Naive thymus-derived CD8-positive, alpha-beta T cell (primary cell): Measurements from ENCODE around the gene CFAP251. TPM values are rescaled to one million over a fixed set of nuclear protein-coding genes. Genes with fewer than 3 reads are reported as not detected.
"Not testable (repeated sequence)": the region's sequence is repeated elsewhere in the genome, so short reads cannot be mapped to it uniquely, and the experiment has no call there.

Experiments
- ATAC-seq, 2 donors: fragments of 150-1000 bp; cut with Tn5 transposase in 1 of 2; sonication (Bioruptor Pico), chemical (Tn5 transposase) in 1 of 2; 1 replicate in 1 of 2; 2 replicates in 1 of 2; pipeline ENCODE4 v1.10.0; 2021; ENCODE audit warnings: mild to moderate bottlenecking in 2 of 2, moderate library complexity in 2 of 2
- POLR2A ChIA-PET: fragments of 350-600 bp; sonication (Branson Sonifier 250); formaldehyde crosslinking; loops from one replicate; lab custom pipeline; 2021; ENCODE audit warnings: antibody characterized with exemption; lab: Charles Lee
- DNase-seq, 10 donors: peaks; one replicate each; pipeline versions ENCODE4 v3.0.0 to v3.0.0-alpha.2; 2020 to 2022
- H3K27ac Mint-ChIP-seq, 10 donors: one replicate each; pipeline ENCODE4 v1.8.0; 2020 to 2022; ENCODE audit warnings: mild to moderate bottlenecking in 10 of 10, mixed read lengths in 10 of 10, moderate library complexity in 4 of 10, inconsistent platforms in 1 of 10
- H3K27me3 Mint-ChIP-seq, 5 donors: one replicate each; pipeline ENCODE4 v1.8.0; 2021 to 2022; ENCODE audit warnings: mixed read lengths in 5 of 5
- H3K36me3 Mint-ChIP-seq, 3 donors: one replicate each; pipeline ENCODE4 v1.8.0; 2020 to 2022; ENCODE audit warnings: mixed read lengths in 3 of 3, mild to moderate bottlenecking in 2 of 3, inconsistent platforms in 1 of 3
- H3K4me1 Mint-ChIP-seq, 4 donors: one replicate each; pipeline ENCODE4 v1.8.0; 2021 to 2022; ENCODE audit warnings: mixed read lengths in 4 of 4
- H3K4me3 Mint-ChIP-seq, 10 donors: one replicate each; pipeline ENCODE4 v1.8.0; 2020 to 2022; ENCODE audit warnings: mild to moderate bottlenecking in 10 of 10, mixed read lengths in 10 of 10, moderate library complexity in 6 of 10, inconsistent platforms in 1 of 10
- H3K9me3 Mint-ChIP-seq, 9 donors: one replicate each; pipeline ENCODE4 v1.8.0; 2020 to 2022; ENCODE audit warnings: mixed read lengths in 9 of 9, mild to moderate bottlenecking in 3 of 9, inconsistent platforms in 1 of 9, moderate library complexity in 1 of 9
- polyA plus RNA-seq, 3 donors: library from polyadenylated mRNA; unstranded; fragments of 300-500 nt; fragmentation: Illumina TruSeq; gene quantifications; one replicate each; pipeline ENCODE4 v1.2.3, GENCODE V29; 2021
- total RNA-seq, 8 experiments: library from RNA in 2 of 8; stranded (reverse) in 2 of 8; gene quantifications; one replicate each; pipeline ENCODE4 v1.2.3 and lab custom pipeline; 2021 to 2026

CFAP251 gene
- total and polyA plus RNA-seq, 5 experiments from 2014 or later = 0.03 to 0.82 (median 0.28) TPM; not detected in 1

- H3K9me3 Mint-ChIP-seq, DNase-seq, H3K36me3 Mint-ChIP-seq, POLR2A ChIA-PET, H3K27ac Mint-ChIP-seq, H3K27me3 Mint-ChIP-seq, H3K4me3 Mint-ChIP-seq, ATAC-seq: not testable (repeated sequence)
- peaks cover 4 to 24% (median 7%) of the 10 kb centered on the region in 4 donors for H3K4me1 Mint-ChIP-seq
Observed at GRCh38 chr12:121988519-121988918, 70.1 kb downstream of the CFAP251 start.

GRCh38 chr12:121989276-121990113 lies 71.1 kb downstream of the CFAP251 start:
- Mint-ChIP-seq H3K36me3 (no peaks in the 10 kb centered on the region), H3K4me1 (peaks cover 4 to 16% (median 5%) of the 10 kb centered on the region in 4 donors), H3K9me3 (no peaks in the 10 kb centered on the region), H3K27ac (no peak overlapping the region), H3K4me3 (no peak overlapping the region), H3K27me3 (no peaks in the 10 kb centered on the region)
- ATAC-seq = no peak
- POLR2A ChIA-PET = interaction anchor here (0.6 kb wide), 1 partner anchor 16 kb away, joined by 5 read pairs; no protein-coding TSS in a partner anchor
- no peak for DNase-seq

GRCh38 chr12:121990114-121990647 lies 71.8 kb downstream of the CFAP251 start:
- POLR2A ChIA-PET = interaction anchor here (0.6 kb wide), 1 partner anchor 15 kb away, joined by 5 read pairs; no protein-coding TSS in a partner anchor
- ATAC-seq = no peak

GRCh38 chr12:121990692-121991603 lies 72.6 kb downstream of the CFAP251 start:
- Mint-ChIP-seq H3K4me1 (peaks cover 4 to 19% (median 5%) of the 10 kb centered on the region in 4 donors), H3K4me3 (no peak overlapping the region), H3K27ac (no peak overlapping the region), H3K9me3 (no peaks in the 10 kb centered on the region), H3K27me3 (no peaks in the 10 kb centered on the region), H3K36me3 (no peaks in the 10 kb centered on the region)
- POLR2A ChIA-PET = no interaction called here
- no peak for ATAC-seq
- DNase-seq = no peak

More at GRCh38 chr12:121990114-121990647, 71.8 kb downstream of the CFAP251 start:
- Mint-ChIP-seq H3K4me3 (no peak overlapping the region), H3K36me3 (no peaks in the 10 kb centered on the region), H3K27ac (no peak overlapping the region), H3K27me3 (no peaks in the 10 kb centered on the region), H3K4me1 (peaks cover 4 to 12% (median 5%) of the 10 kb centered on the region in 4 donors), H3K9me3 (no peaks in the 10 kb centered on the region)
- DNase-seq = no peak

GRCh38 chr12:121992059-121992879 lies 73.9 kb downstream of the CFAP251 start:
- Mint-ChIP-seq H3K27me3 (peaks cover 0 to 3% (median 0%) of the 10 kb centered on the region in 5 donors), H3K27ac (peak overlapping the region in 9 of 10 donors; percentile 61 to 88 (median 82)), H3K4me1 (peaks cover 4 to 31% (median 5%) of the 10 kb centered on the region in 4 donors), H3K36me3 (no peaks in the 10 kb centered on the region), H3K4me3 (peak overlapping the region in 7 of 10 donors; percentile 22 to 62 (median 34)), H3K9me3 (no peaks in the 10 kb centered on the region)
- ATAC-seq (peak; percentile 72 to 87), DNase-seq (peak in 5 of 10 donors; percentile 3 to 44 (median 37))
- POLR2A ChIA-PET = interaction anchor here (0.5 to 1.0 kb wide), 3 partner anchors 12 to 130 kb away, joined by 3 to 6 read pairs (median 5); partner anchors contain the start of gene BCL7A

- Mint-ChIP-seq H3K4me1 (peaks cover 4 to 29% (median 6%) of the 10 kb centered on the region in 4 donors), H3K4me3 (no peak overlapping the region), H3K27ac (no peak overlapping the region), H3K9me3 (peaks cover 0 to 9% (median 2%) of the 10 kb centered on the region in 9 donors), H3K36me3 (peaks cover 0 to 4% (median 0%) of the 10 kb centered on the region in 3 donors), H3K27me3 (peaks cover 0 to 3% (median 0%) of the 10 kb centered on the region in 5 donors)
- ATAC-seq (no peak), DNase-seq (no peak)
- POLR2A ChIA-PET = no interaction called here
Observed at GRCh38 chr12:121996050-121996944, 77.9 kb downstream of the CFAP251 start.

- peaks cover 0 to 4% (median 2%) of the 10 kb centered on the region in 3 donors for H3K36me3 Mint-ChIP-seq
- no peak overlapping the region for H3K4me3 Mint-ChIP-seq
- POLR2A ChIA-PET = interaction anchor here (0.7 kb wide), 2 partner anchors 28 to 121 kb away, joined by 3 to 5 read pairs; no protein-coding TSS in a partner anchor
- H3K27me3 Mint-ChIP-seq = peaks cover 0 to 3% (median 0%) of the 10 kb centered on the region in 5 donors
- no peak overlapping the region for H3K27ac Mint-ChIP-seq
- DNase-seq = no peak
- no peak for ATAC-seq
- peaks cover 2 to 29% (median 3%) of the 10 kb centered on the region in 4 donors for H3K4me1 Mint-ChIP-seq
- H3K9me3 Mint-ChIP-seq = peaks cover 0 to 9% (median 2%) of the 10 kb centered on the region in 9 donors
Observed at GRCh38 chr12:121996945-121997612, 78.7 kb downstream of the CFAP251 start.

- ATAC-seq = no peak
- Mint-ChIP-seq H3K36me3 (peaks cover 0 to 4% (median 2%) of the 10 kb centered on the region in 3 donors), H3K27ac (peak overlapping the region in 2 of 10 donors; percentile 39 to 62)
Observed at GRCh38 chr12:122001466-122002209, 83.2 kb downstream of the CFAP251 start.

More at GRCh38 chr12:122001466-122002209, 83.2 kb downstream of the CFAP251 start:
- POLR2A ChIA-PET = interaction anchor here (0.6 kb wide), 1 partner anchor 149 kb away, joined by 8 read pairs; no protein-coding TSS in a partner anchor
- Mint-ChIP-seq H3K4me3 (no peak overlapping the region), H3K9me3 (peaks cover 0 to 9% (median 2%) of the 10 kb centered on the region in 9 donors), H3K4me1 (peaks cover 8 to 52% (median 25%) of the 10 kb centered on the region in 4 donors), H3K27me3 (peaks cover 0 to 3% (median 2%) of the 10 kb centered on the region in 5 donors)
- DNase-seq = no peak
